ENCODE data around the gene PVALB. TPM values are rescaled to one million over a fixed set of nuclear protein-coding genes. Genes with fewer than 3 reads are reported as not detected.
A peak's percentile ranks its signal among the peaks of the same experiment; 100 is the strongest.

Gene PVALB
- total RNA-seq, 1 donor from 2014 or later: not detected

- no peaks in the 10 kb centered on the region for H3K36me3 ChIP-seq
- H3K4me3 ChIP-seq: peak overlapping the region; percentile 36
- peaks cover 38% of the 10 kb centered on the region for H3K27me3 ChIP-seq (ENCODE audit: low read depth)
- H3K4me1 ChIP-seq: no peaks in the 10 kb centered on the region
- H3K9me3 ChIP-seq (replicated peaks): no peaks in the 10 kb centered on the region
- intact Hi-C loops (cut with micrococcal nuclease): no loop called here
- peak overlapping the region; percentile 52 for H3K27ac ChIP-seq (replicated peaks)
- TF ChIP-seq CTCF (IDR thresholded peaks at IDR 0.05; ENCODE audit: borderline replicate concordance): no peak
- DNase-seq: peak; percentile 46
Measured at GRCh38 chr22:36862251-36863242, 45.7 kb upstream of the PVALB start.

GRCh38 chr22:36860821-36861659, 44.2 kb upstream of the PVALB start, which contains the start of gene NCF4:
Gene NCF4, plus strand, starts transcription at chr22:36861006. Its CDS starts 166 bp downstream, at chr22:36861172.
- intact Hi-C loops (cut with micrococcal nuclease): no loop called here
- peak within 1 kb of the TSS; percentile 52 for H3K27ac ChIP-seq (replicated peaks)
- TF ChIP-seq CTCF (IDR thresholded peaks at IDR 0.05; ENCODE audit: borderline replicate concordance): no peak
- H3K9me3 ChIP-seq (replicated peaks): no peaks in the 10 kb centered on the region
- DNase-seq: peak; percentile 64
- peak within 1 kb of the TSS; percentile 36 for H3K4me3 ChIP-seq
- peaks cover 34% of the 10 kb centered on the region for H3K27me3 ChIP-seq (ENCODE audit: low read depth)
- H3K36me3 ChIP-seq: no peaks in the 10 kb centered on the region
- H3K4me1 ChIP-seq: peaks cover 2% of the 10 kb centered on the region

- Histone ChIP-seq H3K4me3 (no peak overlapping the region), H3K36me3 (no peaks in the 10 kb centered on the region), H3K4me1 (peaks cover 8% of the 10 kb centered on the region), H3K27ac (replicated peaks) (no peak overlapping the region), H3K27me3 (ENCODE audit: low read depth) (peaks cover 27% of the 10 kb centered on the region), H3K9me3 (replicated peaks) (no peaks in the 10 kb centered on the region)
- intact Hi-C loops (cut with micrococcal nuclease): no loop called here
- TF ChIP-seq CTCF (IDR thresholded peaks at IDR 0.05; ENCODE audit: borderline replicate concordance): no peak
- DNase-seq: no peak
Measured at GRCh38 chr22:36860438-36860820, 43.6 kb upstream of the PVALB start.

GRCh38 chr22:36860017-36860416, 43.2 kb upstream of the PVALB start:
- DNase-seq: no peak
- H3K4me3 ChIP-seq: no peak overlapping the region
- intact Hi-C loops (cut with micrococcal nuclease): no loop called here
- H3K4me1 ChIP-seq: peaks cover 8% of the 10 kb centered on the region
- H3K36me3 ChIP-seq: no peaks in the 10 kb centered on the region
- no peaks in the 10 kb centered on the region for H3K9me3 ChIP-seq (replicated peaks)
- H3K27me3 ChIP-seq (ENCODE audit: low read depth): peaks cover 23% of the 10 kb centered on the region
- no peak for TF ChIP-seq CTCF (IDR thresholded peaks at IDR 0.05; ENCODE audit: borderline replicate concordance)
- H3K27ac ChIP-seq (replicated peaks): no peak overlapping the region

- H3K27me3 ChIP-seq (ENCODE audit: low read depth): peaks cover 13% of the 10 kb centered on the region
- H3K36me3 ChIP-seq: no peaks in the 10 kb centered on the region
- intact Hi-C loops (cut with micrococcal nuclease): no loop called here
- no peak overlapping the region for H3K4me3 ChIP-seq
- peaks cover 8% of the 10 kb centered on the region for H3K4me1 ChIP-seq
- H3K27ac ChIP-seq (replicated peaks): no peak overlapping the region
- TF ChIP-seq CTCF (IDR thresholded peaks at IDR 0.05; ENCODE audit: borderline replicate concordance): no peak
- no peak for DNase-seq
- no peaks in the 10 kb centered on the region for H3K9me3 ChIP-seq (replicated peaks)
Measured at GRCh38 chr22:36858966-36859365, 42.1 kb upstream of the PVALB start.
